HEK293T (cell line): ENCODE data around the gene DYNC1I1.

Experiments used
- ARNT ChIP-seq: fragments of 450-650 bp; IDR thresholded peaks from 2 replicates; pipeline ENCODE4 v1.6.1; 2017; ENCODE audit warnings: mild to moderate bottlenecking
- BHLHE40 ChIP-seq: fragments of 450-650 bp; IDR thresholded peaks from 2 replicates; pipeline ENCODE4 v1.6.1; 2016; ENCODE audit warnings: mild to moderate bottlenecking, moderate library complexity, borderline replicate concordance
- ELF4 ChIP-seq: fragments of 450-650 bp; IDR thresholded peaks from 2 replicates; pipeline ENCODE4 v1.6.1; 2017; ENCODE audit warnings: antibody characterized with exemption
- FOXM1 ChIP-seq: fragments of 450-650 bp; IDR thresholded peaks from 2 replicates; pipeline ENCODE4 v1.6.1; 2017; ENCODE audit warnings: mild to moderate bottlenecking, borderline replicate concordance
- LEF1 ChIP-seq: fragments of 450-650 bp; IDR thresholded peaks from 2 replicates; pipeline ENCODE4 v1.6.1; 2017; ENCODE audit warnings: mild to moderate bottlenecking, borderline replicate concordance
- SP1 ChIP-seq: fragments of 450-650 bp; IDR thresholded peaks from 2 replicates; pipeline ENCODE4 v1.6.1; 2017
- SUZ12 ChIP-seq: fragments of 450-650 bp; IDR thresholded peaks from 2 replicates; pipeline ENCODE4 v1.6.1; 2016; ENCODE audit warnings: mild to moderate bottlenecking
- TARDBP ChIP-seq: fragments of 450-650 bp; IDR thresholded peaks from 2 replicates; pipeline ENCODE4 v1.6.1; 2016
- ZNF384 ChIP-seq: fragments of 450-650 bp; IDR thresholded peaks from 2 replicates; pipeline ENCODE4 v1.6.1; 2016
- TF ChIP-seq, protein P1 (sequence below): fragments of 450-650 bp; IDR thresholded peaks from 2 replicates; pipeline ENCODE4 v1.6.1; 2016

DNA sequence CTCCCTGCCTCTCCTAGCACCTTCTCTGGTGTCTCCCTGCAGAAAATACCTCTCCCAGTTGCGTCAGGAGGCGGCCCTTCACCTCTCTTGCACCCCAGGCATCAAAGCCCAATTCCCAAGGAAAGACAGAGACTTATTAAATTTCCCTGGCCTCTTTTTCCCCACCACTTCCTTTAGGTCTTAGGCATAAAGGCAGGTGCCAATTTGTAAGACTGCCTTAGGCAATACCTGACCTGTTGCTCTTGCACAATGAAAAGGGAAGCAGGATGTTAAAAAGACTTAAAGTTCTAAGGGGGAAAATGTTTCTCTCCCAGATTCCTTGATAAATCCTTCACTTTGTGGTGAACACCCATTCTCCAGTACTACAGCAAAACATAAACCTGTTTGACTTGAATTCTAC is 362.9 kb downstream of the DYNC1I1 start:
- TF ChIP-seq SP1 (no peak), BHLHE40 (no peak), SUZ12 (no peak), TARDBP (no peak), ARNT (no peak), ELF4 (no peak), FOXM1 (no peak), LEF1 (no peak), ZNF384 (no peak)
- TF ChIP-seq, protein P1, sequence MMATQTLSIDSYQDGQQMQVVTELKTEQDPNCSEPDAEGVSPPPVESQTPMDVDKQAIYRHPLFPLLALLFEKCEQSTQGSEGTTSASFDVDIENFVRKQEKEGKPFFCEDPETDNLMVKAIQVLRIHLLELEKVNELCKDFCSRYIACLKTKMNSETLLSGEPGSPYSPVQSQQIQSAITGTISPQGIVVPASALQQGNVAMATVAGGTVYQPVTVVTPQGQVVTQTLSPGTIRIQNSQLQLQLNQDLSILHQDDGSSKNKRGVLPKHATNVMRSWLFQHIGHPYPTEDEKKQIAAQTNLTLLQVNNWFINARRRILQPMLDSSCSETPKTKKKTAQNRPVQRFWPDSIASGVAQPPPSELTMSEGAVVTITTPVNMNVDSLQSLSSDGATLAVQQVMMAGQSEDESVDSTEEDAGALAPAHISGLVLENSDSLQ, result no peak
